GM19240 (cell line): ENCODE measurements around the gene NCKAP1.
"Not testable (repeated sequence)": the region's sequence is repeated elsewhere in the genome, so short reads cannot be mapped to it uniquely, and the experiment has no call there.

Experiments
- DNase-seq: peaks from one replicate; pipeline ENCODE4 v3.0.0; 2011; ENCODE audit warnings: low spot score; ENCODE audit not compliant: insufficient read length

The NCKAP1 gene

GRCh38 chr2:182876653-182877052 is 161.6 kb downstream of the NCKAP1 start:
- DNase-seq = not testable (repeated sequence)

GRCh38 chr2:182870227-182870626 is 168.0 kb downstream of the NCKAP1 start:
- no peak for DNase-seq

- no peak for DNase-seq
These were observed 170.0 kb downstream of the NCKAP1 start for GRCh38 chr2:182868054-182868796.

- DNase-seq = no peak
These were observed 170.7 kb downstream of the NCKAP1 start for GRCh38 chr2:182867426-182868053.

- DNase-seq = no peak
These were observed 171.5 kb downstream of the NCKAP1 start, which contains the start of gene FRZB for GRCh38 chr2:182866461-182867406. Gene FRZB (minus strand): TSS chr2:182866637. CDS start chr2:182866552, 85 bp downstream.

- DNase-seq = no peak
These were observed 172.2 kb downstream of the NCKAP1 start for GRCh38 chr2:182866095-182866460.

- no peak for DNase-seq
These were observed 173.2 kb downstream of the NCKAP1 start for GRCh38 chr2:182864949-182865570.

- no peak for DNase-seq
These were observed 174.6 kb downstream of the NCKAP1 start for GRCh38 chr2:182863642-182864041.

GRCh38 chr2:182862091-182862490 is 176.2 kb downstream of the NCKAP1 start:
- no peak for DNase-seq

- DNase-seq = no peak
These were observed 177.4 kb downstream of the NCKAP1 start for GRCh38 chr2:182860858-182861257.
